C4-2B (cell line): Measurements from ENCODE around the gene CCDC18.
"Not testable (repeated sequence)": the region's sequence is repeated elsewhere in the genome, so short reads cannot be mapped to it uniquely, and the experiment has no call there.

Experiments
- H3K27ac ChIP-seq: fragments of 450-650 bp; 2 replicates; pipeline ENCODE4 v1.5.1; 2017
- CTCF ChIP-seq: fragments of 450-650 bp; conservative IDR thresholded peaks from 2 replicates; pipeline ENCODE4 v1.5.1; 2017; ENCODE audit warnings: mild to moderate bottlenecking
- ZFX ChIP-seq: fragments of 450-650 bp; IDR thresholded peaks from 2 replicates; pipeline ENCODE4 v1.6.1; 2017

CCDC18 gene

GRCh38 chr1:93244298-93245069, 64.0 kb downstream of the CCDC18 start:
- TF ChIP-seq CTCF = no peak
- no peak for TF ChIP-seq ZFX
- H3K27ac ChIP-seq = no peak overlapping the region

GRCh38 chr1:93251966-93252365, 71.4 kb downstream of the CCDC18 start:
- TF ChIP-seq ZFX = no peak
- no peak for TF ChIP-seq CTCF
- H3K27ac ChIP-seq = no peak overlapping the region

- TF ChIP-seq CTCF (no peak), ZFX (no peak)
- no peak overlapping the region for H3K27ac ChIP-seq
These were observed 72.1 kb downstream of the CCDC18 start for GRCh38 chr1:93252598-93252997.

- TF ChIP-seq CTCF (no peak), ZFX (no peak)
- no peak overlapping the region for H3K27ac ChIP-seq
These were observed 73.0 kb downstream of the CCDC18 start for GRCh38 chr1:93253516-93253915.

GRCh38 chr1:93255222-93256079, 74.9 kb downstream of the CCDC18 start:
- no peak for TF ChIP-seq ZFX
- TF ChIP-seq CTCF = no peak
- no peak overlapping the region for H3K27ac ChIP-seq

- no peak for TF ChIP-seq ZFX
- TF ChIP-seq CTCF = no peak
- H3K27ac ChIP-seq = no peak overlapping the region
These were observed 75.9 kb downstream of the CCDC18 start for GRCh38 chr1:93256433-93256832.

GRCh38 chr1:93257889-93258288, 77.4 kb downstream of the CCDC18 start:
- TF ChIP-seq CTCF (no peak), ZFX (no peak)
- H3K27ac ChIP-seq = no peak overlapping the region

GRCh38 chr1:93260726-93261125, 80.2 kb downstream of the CCDC18 start:
- H3K27ac ChIP-seq = not testable (repeated sequence)
